Measurements from ENCODE around the gene BRD7. TPM values are rescaled to one million over a fixed set of nuclear protein-coding genes. Genes with fewer than 3 reads are reported as not detected.

BRD7 gene
- total and polyA plus RNA-seq, 2 of the 4 experiments (the other 2 are of a cell fraction), result 24.8 to 29.9 TPM

- Histone ChIP-seq H3K9me3 (ENCODE audit: control insufficient read depth, insufficient read depth, low read length) (no peaks in the 10 kb centered on the region), H2AFZ (replicated peaks; ENCODE audit: low read length, poor library complexity) (no peak overlapping the region), H4K8ac (ENCODE audit: low read depth in 2 of 2, low read length in 2 of 2) (no peak overlapping the region), H2BK120ac (ENCODE audit: low read depth, low read length) (no peak overlapping the region), H3K79me1 (ENCODE audit: low read depth in 1 of 2, low read length in 2 of 2) (no peaks in the 10 kb centered on the region), H2AK9ac (replicated peaks; ENCODE audit: low read depth, low read length, poor library complexity) (no peak overlapping the region), H3K27me3 (ENCODE audit: control insufficient read depth, insufficient read depth, low read length) (peaks cover 15% of the 10 kb centered on the region), H3K36me3 (ENCODE audit: control insufficient read depth, insufficient read depth, low read length) (no peaks in the 10 kb centered on the region), H2AK5ac (ENCODE audit: low read depth, low read length) (no peak overlapping the region), H2BK5ac (ENCODE audit: low read depth, low read length, poor library complexity, severe bottlenecking) (no peak overlapping the region), H3K23ac (ENCODE audit: low read depth, low read length) (no peak overlapping the region), H3K4me3 (ENCODE audit: insufficient read depth, low read depth, low read length) (no peak overlapping the region), H3K9ac (ENCODE audit: low read depth, low read length) (no peak overlapping the region), H3K56ac (ENCODE audit: extremely low read depth, insufficient read depth, low read length) (no peak overlapping the region), H3K27ac (ENCODE audit: insufficient read depth, low read length) (no peak overlapping the region), H3K4ac (ENCODE audit: low read depth, low read length) (no peak overlapping the region), H3K14ac (replicated peaks; ENCODE audit: low read depth, low read length) (no peak overlapping the region), H3K4me2 (ENCODE audit: low read depth, low read length) (no peak overlapping the region), H2BK20ac (ENCODE audit: low read depth, low read length) (no peak overlapping the region), H4K5ac (ENCODE audit: low read depth, low read length) (no peak overlapping the region), H2BK15ac (ENCODE audit: low read depth, low read length) (no peak overlapping the region), H4K20me1 (ENCODE audit: insufficient read depth, low read length) (no peaks in the 10 kb centered on the region), H3K4me1 (ENCODE audit: control insufficient read depth, insufficient read depth, low read length) (no peaks in the 10 kb centered on the region), H4K91ac (ENCODE audit: insufficient read depth, low read depth, low read length) (no peak overlapping the region), H3K9me1 (ENCODE audit: insufficient read depth, low read length) (no peaks in the 10 kb centered on the region), H3K18ac (ENCODE audit: low read depth, low read length) (no peak overlapping the region)
- in situ Hi-C loops (cut with MboI; ENCODE audit: low sequenced_read_pairs) (loop anchor here (10.0 kb wide), 2 partner anchors 286 to 426 kb away; no protein-coding TSS in a partner anchor), intact Hi-C loops (cut with micrococcal nuclease) (no loop called here), dilution Hi-C loops (cut with HindIII; ENCODE audit: low sequenced_read_pairs, unreplicated experiment) (no loop called here)
- no peak for ATAC-seq (ENCODE audit: low read depth)
- ChIA-PET POLR2A (ENCODE audit: unreplicated experiment) (no interaction called here), CTCF (no interaction called here)
- no peak for DNase-seq
- TF ChIP-seq MXI1 (IDR thresholded peaks at IDR 0.05; ENCODE audit: borderline replicate concordance, low read depth, low read length) (no peak), USF2 (IDR thresholded peaks at IDR 0.05; ENCODE audit: low read depth, low read length) (no peak), RCOR1 (IDR thresholded peaks at IDR 0.05; ENCODE audit: insufficient replicate concordance, low read length) (no peak), MAFK (IDR thresholded peaks at IDR 0.05; ENCODE audit: low read depth, low read length) (no peak), RAD21 (IDR thresholded peaks at IDR 0.05; ENCODE audit: low read length) (no peak), FOS (IDR thresholded peaks at IDR 0.05; ENCODE audit: low read depth, low read length) (no peak), SMC3 (IDR thresholded peaks at IDR 0.05; ENCODE audit: low read depth, low read length) (no peak), RFX5 (IDR thresholded peaks at IDR 0.05; ENCODE audit: low read depth, low read length) (no peak), NFE2L2 (IDR thresholded peaks at IDR 0.05; ENCODE audit: low read depth, low read length) (no peak), BHLHE40 (IDR thresholded peaks at IDR 0.05; ENCODE audit: low read depth, low read length) (no peak), POLR2A (IDR thresholded peaks at IDR 0.05; ENCODE audit: low read depth, low read length) (no peak), CTCF (conservative IDR thresholded peaks at IDR 0.05; ENCODE audit: low read depth, low read length) (no peak), CEBPB (IDR thresholded peaks at IDR 0.05; ENCODE audit: low read depth, low read length) (no peak), MAZ (IDR thresholded peaks at IDR 0.05; ENCODE audit: borderline replicate concordance, low read depth, low read length) (no peak), CHD1 (IDR thresholded peaks at IDR 0.05; ENCODE audit: low read depth, low read length) (no peak)
- TF ChIP-seq, protein P1, sequence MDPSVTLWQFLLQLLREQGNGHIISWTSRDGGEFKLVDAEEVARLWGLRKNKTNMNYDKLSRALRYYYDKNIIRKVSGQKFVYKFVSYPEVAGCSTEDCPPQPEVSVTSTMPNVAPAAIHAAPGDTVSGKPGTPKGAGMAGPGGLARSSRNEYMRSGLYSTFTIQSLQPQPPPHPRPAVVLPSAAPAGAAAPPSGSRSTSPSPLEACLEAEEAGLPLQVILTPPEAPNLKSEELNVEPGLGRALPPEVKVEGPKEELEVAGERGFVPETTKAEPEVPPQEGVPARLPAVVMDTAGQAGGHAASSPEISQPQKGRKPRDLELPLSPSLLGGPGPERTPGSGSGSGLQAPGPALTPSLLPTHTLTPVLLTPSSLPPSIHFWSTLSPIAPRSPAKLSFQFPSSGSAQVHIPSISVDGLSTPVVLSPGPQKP (IDR thresholded peaks at IDR 0.05; ENCODE audit: borderline replicate concordance, low read depth, low read length), result no peak
- no TSS peak for BruUV-seq (replicated peaks)
These were observed 9.6 kb upstream of the BRD7 start for GRCh38 chr16:50378417-50378816.

Measured in IMR-90 (cell line).